Prostate gland (tissue), 2 donors: ENCODE data around the gene MAML3.

Source experiments
- CTCF ChIP-seq, 4 experiments: fragments of 200-600 bp in 2 of 4; fragments of 450-650 bp in 2 of 4; sonication (generic) in 2 of 4; IDR thresholded peaks; 1 replicate in 3 of 4; 2 replicates in 1 of 4; pipeline ENCODE4 v1.5.1; 2016 to 2019; ENCODE audit warnings: antibody characterized with exemption in 4 of 4, mild to moderate bottlenecking in 2 of 4, moderate library complexity in 2 of 4
- POLR2A ChIP-seq: fragments of 450-650 bp; IDR thresholded peaks from one replicate; pipeline ENCODE4 v1.6.1; 2016; ENCODE audit warnings: antibody characterized with exemption, mild to moderate bottlenecking
- POLR2AphosphoS5 ChIP-seq: sonication (generic); formaldehyde crosslinking; IDR thresholded peaks from one replicate; pipeline ENCODE4 v1.6.1; 2017; ENCODE audit warnings: antibody characterized with exemption

GRCh38 chr4:139735381-139736273 is 418.4 kb downstream of the MAML3 start:
- TF ChIP-seq CTCF (IDR thresholded peaks at IDR 0.05) (no peak), POLR2A (no peak), POLR2AphosphoS5 (no peak)
